Measurements from ENCODE around the gene ITPRID1. TPM values are rescaled to one million over a fixed set of nuclear protein-coding genes. Genes with fewer than 3 reads are reported as not detected.
"Not testable (repeated sequence)": the region's sequence is repeated elsewhere in the genome, so short reads cannot be mapped to it uniquely, and the experiment has no call there.

The ITPRID1 gene
- total RNA-seq, 1 experiment from 2014 or later, result not detected

DNA sequence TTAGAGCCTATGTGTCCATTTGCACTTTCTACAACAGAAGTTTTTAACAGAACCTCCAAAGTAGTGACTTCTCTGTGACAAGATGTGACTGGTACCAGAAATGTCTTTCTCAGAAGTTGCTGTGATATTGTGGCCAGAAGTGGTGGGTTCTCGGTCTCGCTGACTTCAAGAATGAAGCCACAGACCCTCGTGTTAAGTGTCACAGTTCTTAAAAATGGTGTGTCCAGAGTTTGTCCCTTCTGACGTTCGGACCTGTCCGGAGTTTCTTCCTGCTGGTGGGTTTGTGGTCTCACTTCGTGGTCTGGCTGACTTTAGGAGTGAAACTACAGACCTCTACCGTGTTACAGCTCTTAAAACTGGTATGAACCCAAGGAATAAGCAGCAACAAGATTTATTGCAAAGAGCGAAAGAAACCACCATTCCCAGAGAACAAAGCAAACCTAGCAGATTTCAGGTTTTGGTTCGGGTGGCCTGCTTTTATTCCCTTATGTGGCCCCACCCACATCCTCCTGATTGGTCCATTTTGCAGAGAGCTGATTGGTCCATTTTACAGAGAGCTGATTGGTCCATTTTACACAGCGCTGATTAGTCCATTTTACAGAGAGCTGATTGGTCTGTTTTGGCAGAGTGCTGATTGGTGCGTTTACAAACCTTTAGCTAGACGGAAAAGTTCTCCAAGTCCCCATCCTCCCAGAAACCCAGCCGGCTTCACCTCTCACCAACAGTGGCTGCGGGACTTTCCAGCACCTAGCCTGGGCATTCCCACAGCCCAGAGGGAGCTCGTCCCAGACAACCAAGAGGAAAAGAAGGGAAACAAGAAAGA lies 3.0 kb downstream of the ITPRID1 start:
- DNase-seq (ENCODE audit: low spot score), result peak; percentile 51

- no peak for DNase-seq (ENCODE audit: low spot score)
Observed at GRCh38 chr7:31517513-31517912, 3.6 kb downstream of the ITPRID1 start.

- DNase-seq (ENCODE audit: low spot score), result no peak
Observed at GRCh38 chr7:31518766-31519165, 4.9 kb downstream of the ITPRID1 start.

- no peak for DNase-seq (ENCODE audit: low spot score)
Observed at GRCh38 chr7:31521336-31522010, 7.6 kb downstream of the ITPRID1 start.

GRCh38 chr7:31526864-31527263 lies 13.0 kb downstream of the ITPRID1 start:
- no peak for DNase-seq (ENCODE audit: low spot score)

GRCh38 chr7:31529103-31529502 lies 15.2 kb downstream of the ITPRID1 start:
- no peak for DNase-seq (ENCODE audit: low spot score)

DNA sequence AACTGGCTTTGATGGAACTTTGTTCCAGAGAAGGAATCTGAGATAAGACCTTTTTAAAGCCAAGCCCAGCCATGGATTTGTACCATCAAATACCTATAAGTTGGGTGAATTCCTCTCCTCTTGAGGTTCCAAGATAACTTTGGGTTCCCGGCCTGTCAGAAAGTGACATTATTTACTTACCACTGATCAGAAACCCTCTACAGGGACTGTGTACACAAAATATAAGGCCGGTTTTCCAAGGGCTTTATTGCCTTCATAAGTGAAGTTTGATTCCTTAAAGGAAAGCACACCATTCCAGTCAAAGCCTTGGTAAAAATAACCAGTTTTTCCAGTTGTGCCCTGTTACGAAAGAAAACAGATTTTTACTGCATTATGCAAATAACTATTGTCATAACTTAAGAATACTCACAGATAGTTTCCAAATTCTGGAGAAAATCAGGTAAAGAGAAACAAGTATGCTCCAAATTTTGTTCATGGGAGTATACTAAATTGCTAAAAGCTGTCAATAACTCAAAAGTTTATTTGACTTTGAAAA lies 26.8 kb downstream of the ITPRID1 start:
- not testable (repeated sequence) for DNase-seq (ENCODE audit: low spot score)

DNA sequence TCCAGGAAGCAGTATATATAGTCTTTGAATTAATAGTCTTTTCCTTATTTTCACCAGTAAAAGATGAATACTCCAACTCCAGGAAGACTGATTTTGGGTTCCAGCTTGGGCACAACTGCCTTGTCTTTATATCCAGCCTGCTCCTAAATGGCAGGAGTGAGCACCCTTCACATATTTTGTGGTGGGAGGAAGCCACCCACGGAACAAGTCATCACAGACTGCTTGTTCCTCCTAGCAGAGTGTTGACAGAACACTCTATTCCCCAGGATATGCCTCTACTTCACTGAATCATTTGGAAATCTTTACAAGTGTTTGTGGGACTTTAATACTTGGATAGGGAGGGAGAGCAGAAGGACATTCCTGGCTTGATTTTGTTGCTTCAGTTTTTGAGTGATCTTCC lies 31.7 kb downstream of the ITPRID1 start:
- DNase-seq (ENCODE audit: low spot score), result no peak

- no peak for DNase-seq (ENCODE audit: low spot score)
Observed at GRCh38 chr7:31549611-31550010, 35.7 kb downstream of the ITPRID1 start.

DNA sequence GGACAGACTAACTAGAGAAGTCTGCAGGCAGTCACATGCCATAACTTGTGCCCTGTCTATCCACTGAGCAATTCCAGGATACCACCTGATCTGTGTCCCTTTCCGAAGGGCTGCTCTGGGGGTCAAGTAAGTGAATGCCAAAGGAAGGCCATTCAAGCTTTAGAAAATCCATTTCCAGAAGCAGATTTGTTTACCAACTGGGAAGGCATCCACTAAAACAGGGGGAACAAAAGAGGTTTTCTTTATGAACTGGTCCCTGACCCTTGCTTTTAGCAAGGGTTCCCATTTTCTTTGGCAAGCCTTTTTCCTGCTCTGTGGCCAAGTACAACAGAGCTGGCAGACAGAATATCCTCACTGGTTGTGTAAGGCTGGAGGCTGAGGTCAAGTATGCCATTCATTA lies 36.5 kb downstream of the ITPRID1 start:
- DNase-seq (ENCODE audit: low spot score), result no peak

- DNase-seq (ENCODE audit: low spot score), result no peak
Observed at GRCh38 chr7:31553661-31554081, 39.8 kb downstream of the ITPRID1 start.

GRCh38 chr7:31562002-31562401 lies 48.1 kb downstream of the ITPRID1 start:
- DNase-seq (ENCODE audit: low spot score), result no peak

DNA sequence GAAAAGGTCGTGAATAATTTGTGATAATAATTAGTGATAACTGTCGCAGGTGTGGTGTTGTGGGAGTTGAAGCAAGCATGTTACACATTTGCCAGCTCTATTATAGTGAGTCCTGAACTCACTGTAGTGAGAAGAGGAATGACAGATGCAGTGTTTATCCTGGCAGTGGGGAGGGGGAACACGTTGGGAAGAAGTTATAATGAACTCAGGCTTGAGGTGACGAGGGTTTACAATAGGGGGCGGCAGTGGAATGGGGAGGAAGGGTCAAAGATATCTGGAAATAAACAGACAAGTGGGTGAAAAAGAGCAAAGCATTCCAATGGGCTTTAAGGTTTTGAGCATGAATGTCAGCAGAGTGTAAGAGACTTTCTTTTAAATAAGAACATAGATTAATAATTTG lies 49.6 kb downstream of the ITPRID1 start:
- DNase-seq (ENCODE audit: low spot score), result no peak

DNA sequence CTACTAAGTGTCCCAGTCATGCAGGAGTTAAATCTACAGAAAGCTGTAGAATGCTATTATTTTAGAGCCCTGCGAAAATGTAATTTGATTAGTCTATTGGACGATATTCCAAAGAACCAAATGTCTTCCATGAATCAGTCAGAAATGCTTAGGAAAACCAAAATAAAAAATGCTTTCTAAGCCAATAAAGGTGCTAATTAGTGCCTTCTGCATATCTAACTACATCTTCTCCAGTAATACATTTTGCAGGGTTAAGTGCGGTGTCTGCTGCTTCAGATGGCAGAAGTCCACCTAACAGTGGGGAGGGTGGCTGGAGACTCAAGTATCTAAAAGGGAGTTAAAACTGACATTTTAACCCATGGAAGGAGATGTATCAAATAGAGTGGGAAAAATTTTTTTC lies 50.1 kb downstream of the ITPRID1 start:
- DNase-seq (ENCODE audit: low spot score), result no peak

DNA sequence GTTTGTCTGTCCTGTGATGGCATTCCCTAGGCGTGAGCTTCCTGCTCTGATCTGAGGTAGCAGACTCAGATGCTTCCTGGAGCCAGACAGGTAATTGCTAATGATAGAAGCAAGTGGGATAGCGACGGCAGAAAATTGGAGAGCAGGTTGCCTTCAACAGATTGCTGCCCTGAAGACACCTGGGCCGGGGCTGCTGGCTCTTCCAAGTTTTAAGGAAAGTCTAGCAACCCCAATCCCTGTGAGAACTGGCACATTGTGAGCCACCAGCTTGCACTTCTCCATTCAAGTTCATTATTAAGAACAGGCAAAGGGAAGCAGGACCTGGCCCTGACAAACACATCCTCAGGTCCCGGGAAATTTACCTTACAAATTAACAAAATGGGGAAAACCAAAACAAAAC lies 50.8 kb downstream of the ITPRID1 start:
- DNase-seq (ENCODE audit: low spot score), result no peak

- DNase-seq (ENCODE audit: low spot score), result no peak
Observed at GRCh38 chr7:31569528-31569927, 55.6 kb downstream of the ITPRID1 start.

DNA sequence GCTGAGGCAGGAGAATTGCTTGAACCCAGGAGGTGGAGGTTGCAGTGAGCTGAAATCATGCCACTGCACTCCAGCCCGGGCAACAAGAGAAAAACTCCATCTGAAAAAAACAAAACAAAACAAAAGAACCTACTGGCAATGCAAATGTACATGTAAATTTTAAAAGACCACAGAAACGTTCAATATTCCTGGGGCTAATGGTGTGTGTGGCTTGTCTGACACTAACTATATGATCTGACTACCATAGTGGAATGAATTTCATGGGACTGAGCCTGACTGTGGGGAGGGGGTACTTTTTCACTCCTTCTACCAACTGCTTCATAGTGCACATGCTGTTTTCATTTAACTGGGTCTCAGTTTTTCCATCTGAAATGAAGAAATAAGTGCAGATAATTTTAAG lies 69.6 kb downstream of the ITPRID1 start:
- no peak for DNase-seq (ENCODE audit: low spot score)

GRCh38 chr7:31583942-31584341 lies 70.1 kb downstream of the ITPRID1 start:
- DNase-seq (ENCODE audit: low spot score), result no peak

DNA sequence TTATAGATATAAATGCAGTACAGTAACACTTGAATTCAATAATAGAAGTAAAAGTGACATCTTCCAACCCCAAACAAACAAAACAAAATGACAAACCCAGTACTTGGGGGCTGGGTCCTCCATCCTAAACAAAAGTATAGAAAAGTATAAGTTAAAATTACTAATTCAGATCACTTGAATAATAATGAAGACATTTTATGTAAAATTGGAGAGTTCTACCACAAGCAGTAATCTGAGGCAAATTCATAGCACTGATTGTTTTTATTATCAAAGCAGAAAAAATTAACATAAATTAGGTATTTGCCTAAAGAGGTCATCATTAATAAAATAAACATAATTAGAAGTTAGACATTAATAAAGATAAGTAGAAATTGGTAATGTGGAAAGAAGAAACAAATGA lies 81.5 kb downstream of the ITPRID1 start:
- no peak for DNase-seq (ENCODE audit: low spot score)

- no peak for DNase-seq (ENCODE audit: low spot score)
Observed at GRCh38 chr7:31602041-31602625, 88.2 kb downstream of the ITPRID1 start.

- DNase-seq (ENCODE audit: low spot score), result peak; percentile 53
Observed at GRCh38 chr7:31603046-31603445, 89.2 kb downstream of the ITPRID1 start.

GRCh38 chr7:31613604-31614003 lies 99.7 kb downstream of the ITPRID1 start:
- DNase-seq (ENCODE audit: low spot score), result no peak

DNA sequence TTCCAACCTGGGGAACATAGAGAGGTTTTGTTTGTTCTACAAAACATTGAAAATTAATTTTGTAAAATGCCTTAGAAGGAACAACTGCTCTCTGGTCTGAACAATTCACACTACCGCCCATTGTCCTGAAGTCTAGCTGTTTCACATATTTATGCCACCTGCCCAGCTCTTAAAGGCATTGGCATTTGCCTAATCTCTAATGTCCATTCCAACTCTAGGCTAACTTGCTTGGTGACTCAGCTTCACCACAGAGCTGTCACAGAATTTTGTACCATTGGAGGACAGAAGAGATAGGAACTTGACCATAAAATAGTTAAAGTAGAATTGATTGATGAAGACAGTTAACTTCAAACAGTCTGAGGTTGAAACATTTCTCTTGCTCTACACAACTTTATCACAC lies 119.6 kb downstream of the ITPRID1 start:
- DNase-seq (ENCODE audit: low spot score), result no peak
